Neural cell (in vitro differentiated cells): ENCODE measurements around the gene TSPAN11. TPM values are rescaled to one million over a fixed set of nuclear protein-coding genes. Genes with fewer than 3 reads are reported as not detected.

Source experiments
- H2AFZ ChIP-seq: fragments of 200-600, 300-800 bp; sonication (generic), shearing (Covaris generic); 2 replicates; pipeline ENCODE4 v1.6.0; 2014; ENCODE audit warnings: low read depth, mild to moderate bottlenecking, antibody characterized with exemption, low read length, moderate library complexity
- H3F3A ChIP-seq: fragments of 200-600 bp; shearing (Covaris generic); 2 replicates; pipeline ENCODE4 v1.6.1; 2016; ENCODE audit warnings: mild to moderate bottlenecking, moderate library complexity, mixed read lengths, antibody characterized with exemption, low read length; ENCODE audit not compliant: insufficient read depth, poor library complexity, severe bottlenecking
- H3K27ac ChIP-seq: fragments of 200-600, 300-800 bp; sonication (generic), shearing (Covaris generic); 2 replicates; pipeline ENCODE4 v1.5.1; 2014; ENCODE audit warnings: mild to moderate bottlenecking, low read length, moderate library complexity
- H3K27me3 ChIP-seq: fragments of 300-800, 200-600 bp; sonication (generic), shearing (Covaris generic); 2 replicates; pipeline ENCODE4 v1.6.0; 2014; ENCODE audit warnings: mild to moderate bottlenecking, low read depth, low read length, moderate library complexity; ENCODE audit not compliant: insufficient read depth
- H3K36me3 ChIP-seq: fragments of 300-800, 200-600 bp; sonication (generic), shearing (Covaris generic); 2 replicates; pipeline ENCODE4 v1.5.1; 2014; ENCODE audit warnings: mild to moderate bottlenecking, antibody characterized with exemption, low read length, moderate library complexity; ENCODE audit not compliant: insufficient read depth
- H3K4me2 ChIP-seq: fragments of 300-800, 200-600 bp; sonication (generic), shearing (Covaris generic); 2 replicates; pipeline ENCODE4 v1.6.0; 2014; ENCODE audit warnings: mild to moderate bottlenecking, low read length
- H3K4me3 ChIP-seq: fragments of 300-800, 200-600 bp; sonication (generic), shearing (Covaris generic); 2 replicates; pipeline ENCODE4 v1.5.1; 2014; ENCODE audit warnings: mild to moderate bottlenecking, low read length, moderate library complexity
- H3K79me2 ChIP-seq: fragments of 200-600 bp; shearing (Covaris generic); replicated peaks from 2 replicates; pipeline ENCODE4 v1.6.0; 2014; ENCODE audit warnings: mild to moderate bottlenecking, low read length, moderate library complexity; ENCODE audit not compliant: insufficient read depth
- H3K9ac ChIP-seq: fragments of 300-800, 200-600 bp; sonication (generic), shearing (Covaris generic); 2 replicates; pipeline ENCODE4 v1.6.1; 2016; ENCODE audit warnings: mild to moderate bottlenecking, low read length, mixed read lengths
- H3K9me2 ChIP-seq: fragments of 200-600 bp; shearing (Covaris generic); 2 replicates; pipeline ENCODE4 v1.6.1; 2016; ENCODE audit warnings: mild to moderate bottlenecking, low read length, mixed read lengths; ENCODE audit not compliant: insufficient read depth
- H3K9me3 ChIP-seq: fragments of 200-600, 300-800 bp; sonication (generic), shearing (Covaris generic); 2 replicates; pipeline ENCODE4 v1.6.1; 2016; ENCODE audit warnings: mild to moderate bottlenecking, mixed run types, low read length, moderate library complexity, mixed read lengths
- H4K20me1 ChIP-seq: fragments of 200-600 bp; shearing (Covaris generic); 2 replicates; pipeline ENCODE4 v1.6.1; 2016; ENCODE audit warnings: mild to moderate bottlenecking, mixed run types; ENCODE audit not compliant: insufficient read depth
- CTCF ChIP-seq: fragments of 450-650 bp; IDR thresholded peaks from 2 replicates; pipeline ENCODE4 v1.5.1; 2014; ENCODE audit warnings: antibody characterized with exemption, mild to moderate bottlenecking, moderate library complexity; ENCODE audit not compliant: poor library complexity, severe bottlenecking
- EP300 ChIP-seq: fragments of 450-650 bp; conservative IDR thresholded peaks from 2 replicates; pipeline ENCODE4 v1.6.1; 2014; ENCODE audit warnings: antibody characterized with exemption, mild to moderate bottlenecking, moderate library complexity; ENCODE audit not compliant: poor library complexity, severe bottlenecking
- EZH2 ChIP-seq: fragments of 200-600, 300-800 bp; shearing (Covaris generic), sonication (generic); IDR thresholded peaks from 2 replicates; pipeline ENCODE4 v1.6.1; 2014; ENCODE audit warnings: antibody characterized with exemption, low read length, borderline replicate concordance, mild to moderate bottlenecking; ENCODE audit not compliant: insufficient read depth, poor library complexity, severe bottlenecking
- MXI1 ChIP-seq: fragments of 450-650 bp; conservative IDR thresholded peaks from 2 replicates; pipeline ENCODE4 v1.6.1; 2014; ENCODE audit warnings: antibody characterized with exemption, mild to moderate bottlenecking; ENCODE audit not compliant: poor library complexity, severe bottlenecking
- POLR2AphosphoS5 ChIP-seq: IDR thresholded peaks from 2 replicates; pipeline ENCODE4 v1.6.1; 2012
- RAD21 ChIP-seq: fragments of 450-650 bp; conservative IDR thresholded peaks from 2 replicates; pipeline ENCODE4 v1.6.1; 2014; ENCODE audit warnings: antibody characterized with exemption, mild to moderate bottlenecking, moderate library complexity
- SMC3 ChIP-seq: fragments of 450-650 bp; conservative IDR thresholded peaks from 2 replicates; pipeline ENCODE4 v1.6.1; 2014; ENCODE audit warnings: antibody characterized with exemption, mild to moderate bottlenecking, moderate library complexity; ENCODE audit not compliant: poor library complexity
- TAF1 ChIP-seq: IDR thresholded peaks from 2 replicates; pipeline ENCODE4 v1.6.1; 2012; ENCODE audit warnings: low read depth
- polyA plus RNA-seq: library from polyadenylated mRNA; depleted of rRNA; stranded (reverse); fragments of >200 nt; gene quantifications from 2 replicates; pipeline ENCODE4 v1.2.3, GENCODE V29; 2014

Gene TSPAN11
- polyA plus RNA-seq, 1 donor from 2014 or later = 5.6 TPM

GRCh38 chr12:30910038-30910350 is 16.6 kb upstream of the TSPAN11 start:
- Histone ChIP-seq H3K79me2 (no peaks in the 10 kb centered on the region), H3K9ac (no peak overlapping the region), H2AFZ (no peak overlapping the region), H3K27ac (no peak overlapping the region), H3K27me3 (no peaks in the 10 kb centered on the region), H3K9me2 (no peaks in the 10 kb centered on the region), H3K36me3 (no peaks in the 10 kb centered on the region), H3K4me2 (no peak overlapping the region), H3K9me3 (no peaks in the 10 kb centered on the region), H3K4me3 (no peak overlapping the region), H3F3A (no peaks in the 10 kb centered on the region), H4K20me1 (no peaks in the 10 kb centered on the region)
- no peak for TF ChIP-seq TAF1
- no peak for TF ChIP-seq CTCF

DNA sequence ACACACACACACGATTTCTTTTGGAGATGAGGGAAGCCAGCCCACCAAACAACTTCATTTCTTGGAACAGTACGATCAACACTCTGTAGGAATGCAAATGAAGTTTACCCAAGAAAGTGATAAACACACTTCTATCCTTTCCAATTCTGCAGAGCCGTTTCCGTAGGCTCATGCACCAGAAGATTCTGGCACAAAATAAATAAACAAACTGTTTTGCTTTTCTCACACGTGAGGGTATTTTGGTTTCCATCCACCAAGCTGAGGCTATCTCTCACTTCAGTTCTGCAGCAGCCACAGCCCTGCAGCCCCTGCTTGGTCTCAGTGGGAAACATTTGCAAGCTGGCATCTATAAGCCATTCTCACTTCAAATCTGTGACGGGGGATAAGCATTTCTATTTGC is 15.3 kb upstream of the TSPAN11 start:
- Histone ChIP-seq H4K20me1 (no peaks in the 10 kb centered on the region), H3K27ac (no peak overlapping the region), H3F3A (no peaks in the 10 kb centered on the region), H3K36me3 (no peaks in the 10 kb centered on the region), H3K9me2 (no peaks in the 10 kb centered on the region), H3K79me2 (no peaks in the 10 kb centered on the region), H3K9ac (no peak overlapping the region), H3K4me3 (no peak overlapping the region), H3K4me2 (no peak overlapping the region), H3K9me3 (no peaks in the 10 kb centered on the region), H2AFZ (no peak overlapping the region), H3K27me3 (no peaks in the 10 kb centered on the region)
- TF ChIP-seq RAD21 (no peak), EZH2 (no peak)

DNA sequence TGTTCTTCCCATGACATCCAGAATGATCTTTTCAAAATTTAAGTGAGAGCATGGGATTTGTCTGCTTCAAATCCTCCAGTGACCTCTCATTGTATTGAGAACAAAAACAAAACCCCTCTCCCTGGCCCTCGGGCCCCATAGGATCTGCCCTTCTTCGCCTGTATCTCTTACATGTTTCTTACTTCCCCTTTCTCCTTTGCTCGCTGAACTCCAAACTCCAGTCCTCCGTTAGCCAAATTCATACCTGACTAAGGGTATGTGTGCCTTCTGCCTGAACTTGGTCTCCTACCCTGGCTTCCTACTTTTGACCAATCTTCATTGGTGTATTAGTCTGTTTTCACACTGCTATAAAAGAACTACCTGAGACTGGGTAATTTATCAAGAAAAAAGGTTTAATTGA is 13.2 kb upstream of the TSPAN11 start:
- H3K4me2 ChIP-seq = no peak overlapping the region

More for the DNA sequence above, 13.2 kb upstream of the TSPAN11 start:
- H2AFZ ChIP-seq = no peak overlapping the region
- no peaks in the 10 kb centered on the region for H3K27me3 ChIP-seq
- no peaks in the 10 kb centered on the region for H3K9me3 ChIP-seq
- no peak overlapping the region for H3K4me3 ChIP-seq
- no peak overlapping the region for H3K27ac ChIP-seq
- no peaks in the 10 kb centered on the region for H3K9me2 ChIP-seq
- no peaks in the 10 kb centered on the region for H3K36me3 ChIP-seq
- TF ChIP-seq TAF1 = no peak
- TF ChIP-seq EZH2 = no peak
- TF ChIP-seq CTCF = no peak
- TF ChIP-seq EP300 = no peak
- TF ChIP-seq RAD21 = no peak
- TF ChIP-seq POLR2AphosphoS5 = no peak
- no peak for TF ChIP-seq SMC3
- TF ChIP-seq MXI1 = no peak
- no peaks in the 10 kb centered on the region for H3K79me2 ChIP-seq
- H3K9ac ChIP-seq = no peak overlapping the region
- no peaks in the 10 kb centered on the region for H3F3A ChIP-seq
- H4K20me1 ChIP-seq = no peaks in the 10 kb centered on the region
